NCI-H2029 treated with DMSO at 0.1 percent for 48 hours (cell line): Measurements from ENCODE around the gene SCARB2.

ENCODE experiments used
- DNase-seq: peaks from one replicate; lab custom pipeline; 2025; lab: John Stamatoyannopoulos, UW

SCARB2 gene

DNA sequence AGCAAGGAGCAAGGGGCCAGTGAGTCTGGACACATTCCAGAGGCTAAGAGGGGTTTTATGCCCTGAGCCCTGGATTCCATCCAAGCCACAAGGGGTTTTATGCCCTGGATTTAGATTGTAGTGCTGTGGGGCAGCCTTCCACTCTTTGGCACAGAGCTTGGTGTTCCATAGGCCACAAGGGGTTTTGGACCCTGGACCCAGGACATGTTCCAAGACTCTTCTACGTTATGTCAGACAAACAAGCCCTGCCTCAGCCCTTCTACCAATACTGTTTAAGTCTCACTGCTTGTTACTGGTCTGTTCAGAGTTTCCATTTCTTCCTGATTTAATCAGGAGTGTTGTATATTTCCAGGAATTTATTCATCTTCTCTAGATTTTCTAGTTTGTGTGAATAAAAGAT is 12.8 kb upstream of the SCARB2 start:
- no peak for DNase-seq

DNA sequence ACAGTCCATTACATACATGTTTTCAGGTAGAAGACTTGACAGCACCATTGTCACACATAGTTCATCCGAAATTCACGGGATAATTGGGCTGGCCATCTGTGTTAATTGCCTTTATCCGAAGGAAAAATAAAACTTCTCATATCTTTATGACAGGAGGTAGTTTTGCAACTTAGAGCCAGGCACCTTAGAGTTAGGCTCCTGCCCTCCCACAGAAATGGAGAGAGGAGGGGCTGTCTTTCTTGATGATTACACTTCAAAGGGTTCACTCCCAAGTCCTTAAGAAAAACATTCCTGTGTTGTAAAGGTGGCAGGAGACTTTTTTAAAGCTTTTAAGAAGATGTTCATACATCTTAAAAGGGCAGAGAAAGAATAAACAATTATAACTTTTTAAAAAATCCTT is 10.5 kb upstream of the SCARB2 start:
- DNase-seq = no peak

DNA sequence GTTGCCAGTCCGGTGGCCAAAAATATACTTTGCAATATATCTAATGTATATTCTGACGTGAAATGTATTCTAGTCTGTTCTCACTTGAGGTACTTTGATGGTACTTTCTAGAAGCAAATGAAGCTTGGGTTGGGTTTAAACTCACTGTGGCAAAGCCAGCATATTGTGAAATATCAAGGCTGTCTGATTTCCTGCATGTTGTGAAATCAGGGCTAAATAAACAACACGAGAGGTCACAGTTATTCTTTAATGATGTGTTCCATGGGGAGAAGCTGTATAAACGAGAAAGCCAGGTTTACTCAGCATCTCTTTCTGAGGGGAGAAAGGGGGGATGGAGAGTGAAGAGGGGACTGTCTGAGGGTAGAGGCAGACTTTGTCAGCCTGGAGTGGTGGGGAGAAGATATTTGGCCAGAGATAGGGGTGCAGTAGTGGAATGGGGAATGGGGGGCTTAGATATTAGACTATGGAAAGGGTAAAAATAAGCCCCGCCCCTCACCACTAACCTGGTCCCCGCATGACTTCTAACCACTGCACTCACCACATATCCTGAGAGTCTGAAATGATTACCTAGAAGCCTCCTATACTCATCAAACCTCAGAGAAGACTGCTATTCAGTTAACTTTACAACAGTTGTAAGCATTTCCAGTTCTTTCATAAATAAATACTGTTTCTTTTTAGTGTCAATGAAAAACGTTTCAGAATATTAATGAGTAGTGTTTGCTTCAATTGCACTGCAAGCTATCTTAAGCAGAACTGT is 5.9 kb upstream of the SCARB2 start:
- DNase-seq = no peak

DNA sequence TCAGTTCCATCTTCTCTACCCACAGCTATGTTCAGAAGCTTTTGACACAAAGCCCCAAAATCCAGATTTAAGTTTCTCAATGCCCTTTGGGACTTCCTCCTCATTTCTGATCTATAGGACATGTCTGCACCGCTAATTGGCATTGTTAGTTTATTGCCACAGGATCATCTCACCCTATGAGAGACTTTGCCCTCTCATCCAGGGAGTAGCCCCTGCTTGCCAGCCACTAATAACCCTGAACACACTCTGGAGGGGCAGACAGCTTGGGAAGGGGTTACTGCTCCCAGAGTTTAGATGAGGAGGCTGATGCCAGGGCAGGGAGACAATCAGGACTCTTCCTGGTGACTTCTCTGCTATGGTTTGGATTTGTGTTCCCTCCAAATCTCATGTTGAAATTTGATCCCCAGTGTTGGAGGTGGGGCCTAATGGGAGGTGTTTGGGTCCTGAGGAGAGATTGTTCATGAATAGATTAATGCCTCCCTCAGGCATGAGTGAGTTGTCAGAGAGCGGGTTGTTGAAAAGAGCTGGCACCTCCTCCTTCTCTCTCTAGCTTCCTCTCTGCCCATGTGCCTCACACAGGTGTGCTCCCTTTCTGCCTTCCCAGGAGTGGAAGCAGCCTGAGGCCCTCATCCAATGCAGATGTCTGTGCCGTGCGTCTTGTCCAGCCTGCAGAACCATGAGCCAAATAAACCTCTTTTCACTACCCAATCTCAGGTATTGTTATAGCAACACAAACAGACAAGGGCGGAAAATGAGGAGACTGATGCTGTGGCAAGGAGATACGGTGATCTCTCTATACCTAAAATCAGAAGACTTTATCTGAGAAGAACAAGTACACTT is 3.6 kb upstream of the SCARB2 start:
- DNase-seq = no peak

DNA sequence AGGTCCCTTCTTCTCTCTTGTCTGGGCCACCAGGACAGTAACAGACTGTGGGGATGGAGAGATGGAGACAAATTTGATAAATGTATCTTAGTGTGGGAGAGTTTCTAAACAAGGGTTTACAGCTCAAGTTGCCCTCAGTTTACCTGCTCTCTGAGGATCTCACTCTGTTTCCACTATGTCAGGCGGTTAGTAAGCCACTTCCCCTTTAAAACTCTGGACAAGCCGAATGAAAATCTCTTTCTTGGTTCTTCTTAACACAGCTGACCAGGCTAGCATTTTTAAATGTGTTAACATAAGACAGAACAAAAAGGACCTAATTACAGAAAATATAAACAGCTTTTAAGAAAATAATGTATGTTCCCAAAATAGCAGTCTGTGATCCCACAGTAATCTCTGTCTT is 2.9 kb upstream of the SCARB2 start:
- no peak for DNase-seq

DNA sequence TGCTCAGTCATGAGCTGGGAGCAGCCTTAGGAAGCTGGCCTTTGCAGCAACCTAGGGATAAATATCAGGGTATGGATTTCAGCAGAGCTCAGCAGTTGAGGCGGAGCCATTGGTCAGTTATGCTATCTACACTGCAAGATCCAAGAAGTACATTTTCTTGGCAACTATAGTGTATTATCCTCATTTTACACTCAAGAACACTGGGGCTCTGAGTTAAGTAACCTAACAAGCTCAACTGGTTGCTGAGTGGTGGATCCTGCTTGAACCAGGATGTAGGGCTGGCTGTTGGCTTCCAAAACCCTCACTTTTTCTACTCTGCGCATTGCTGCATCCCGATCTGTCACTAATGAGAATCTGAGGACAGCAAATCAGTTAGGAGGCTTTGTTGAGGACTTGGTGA is 1.5 kb upstream of the SCARB2 start:
- no peak for DNase-seq

DNA sequence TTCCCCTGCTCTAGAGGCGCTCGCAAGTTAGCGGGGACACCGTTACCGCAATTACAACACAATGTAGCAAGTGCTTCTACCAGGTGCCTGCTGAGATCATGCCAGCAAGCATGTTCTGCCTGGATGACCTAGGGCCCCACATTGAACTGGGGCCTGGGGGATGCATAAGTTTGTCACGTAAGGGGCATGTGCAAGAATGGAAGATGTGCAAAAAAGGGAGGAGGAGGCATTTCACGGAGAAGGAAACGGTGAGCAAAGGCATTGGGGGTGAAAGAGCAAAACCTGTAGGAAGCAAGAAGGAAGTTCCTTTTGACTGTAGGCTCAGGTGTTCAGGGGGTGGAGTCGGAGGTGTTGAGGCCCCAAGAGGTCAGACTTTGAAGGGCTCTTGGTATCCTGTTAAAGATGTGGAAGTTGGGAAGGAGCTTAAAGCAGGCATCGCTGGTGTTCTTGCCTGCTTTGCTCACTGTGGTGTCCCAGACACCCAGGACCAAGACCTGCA is 602 bp upstream of the SCARB2 start:
- DNase-seq = peak; percentile 52

DNA sequence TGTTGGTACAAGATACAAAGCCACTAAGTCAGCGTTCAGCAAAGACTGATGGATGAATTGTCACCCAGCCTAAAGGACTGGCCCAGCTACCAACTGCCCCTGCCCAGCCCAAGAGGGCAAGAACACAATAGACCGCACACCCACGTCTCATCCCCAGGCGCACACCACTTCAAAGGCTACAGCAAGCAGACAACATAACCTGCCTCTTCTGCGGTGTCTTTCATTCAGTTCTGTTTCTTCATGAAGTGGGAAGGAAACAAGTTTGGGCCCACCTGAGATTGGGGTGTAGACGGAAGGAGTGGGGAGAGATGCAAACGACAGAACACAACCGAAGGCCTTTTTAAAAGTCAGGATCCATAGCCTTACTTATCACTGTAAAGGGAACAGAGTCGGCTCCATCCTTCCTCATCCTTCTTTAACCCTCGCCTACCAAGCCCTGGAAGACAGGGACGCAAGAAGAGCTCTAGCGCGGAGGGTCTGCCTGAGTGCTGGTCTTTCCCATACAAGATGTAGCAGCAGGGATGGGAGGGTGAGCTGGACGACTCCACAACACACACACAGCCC is 691 bp downstream of the SCARB2 start:
- DNase-seq = no peak

DNA sequence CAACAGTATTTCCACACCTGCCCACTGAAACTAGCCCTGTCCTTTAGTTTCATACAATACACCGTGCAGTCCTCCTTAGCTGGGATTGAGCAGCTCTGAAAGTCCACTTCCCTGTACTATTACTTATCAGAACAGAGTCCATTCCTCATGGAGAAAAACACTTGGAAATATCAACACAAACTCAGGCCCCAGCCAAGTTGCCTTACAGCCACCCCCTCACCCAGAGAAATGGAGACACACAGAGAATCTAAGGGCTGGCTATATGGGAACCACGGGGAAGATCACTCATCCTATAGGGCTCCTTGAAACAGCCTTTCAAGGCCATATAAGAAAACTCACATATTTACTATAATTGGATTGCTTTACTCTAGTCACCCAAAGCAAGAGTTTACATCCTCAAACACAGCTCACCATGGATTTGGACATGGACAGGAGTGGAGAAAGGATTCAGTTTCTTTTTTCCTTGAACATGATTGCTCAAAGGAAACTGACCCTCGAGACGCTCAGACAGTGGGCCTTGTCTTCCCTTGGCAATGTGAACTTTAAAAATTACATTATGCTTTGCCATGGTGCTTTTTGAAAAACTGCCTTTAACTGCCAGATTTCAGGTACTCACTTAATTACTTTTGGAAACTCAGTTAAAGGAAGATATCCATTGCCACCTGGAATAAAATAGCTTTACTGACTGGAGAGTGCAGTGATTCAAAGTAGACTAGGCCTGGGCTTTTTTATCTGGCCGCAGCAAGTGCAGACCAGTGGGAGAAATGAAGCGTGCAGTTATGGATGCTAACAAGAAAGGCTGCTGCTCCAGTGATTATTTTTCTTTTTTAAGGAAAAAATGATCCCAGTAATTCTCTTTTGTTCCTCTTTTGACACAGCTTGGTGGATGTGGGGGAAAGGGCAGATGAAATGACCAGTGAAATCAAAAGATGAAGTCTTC is 1.6 kb downstream of the SCARB2 start:
- no peak for DNase-seq

DNA sequence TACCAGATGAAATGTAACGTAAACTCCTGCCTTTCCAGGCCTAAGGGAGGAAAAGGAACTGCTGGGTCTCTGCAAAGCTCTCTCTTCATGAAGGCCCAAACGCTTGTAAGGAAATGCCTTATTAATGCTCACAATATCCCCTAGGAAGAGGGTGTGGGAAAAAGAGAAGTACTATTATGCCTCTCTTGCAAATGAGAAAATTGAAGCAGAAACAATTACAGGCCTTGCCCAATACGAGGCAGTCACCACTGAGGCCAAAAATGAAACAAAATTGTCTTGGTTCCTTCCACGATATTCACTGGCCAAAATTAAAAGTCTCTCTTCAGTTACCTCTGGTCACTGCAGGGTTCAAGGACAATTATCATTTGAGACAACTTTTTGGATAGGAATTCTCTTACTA is 3.2 kb downstream of the SCARB2 start:
- no peak for DNase-seq

DNA sequence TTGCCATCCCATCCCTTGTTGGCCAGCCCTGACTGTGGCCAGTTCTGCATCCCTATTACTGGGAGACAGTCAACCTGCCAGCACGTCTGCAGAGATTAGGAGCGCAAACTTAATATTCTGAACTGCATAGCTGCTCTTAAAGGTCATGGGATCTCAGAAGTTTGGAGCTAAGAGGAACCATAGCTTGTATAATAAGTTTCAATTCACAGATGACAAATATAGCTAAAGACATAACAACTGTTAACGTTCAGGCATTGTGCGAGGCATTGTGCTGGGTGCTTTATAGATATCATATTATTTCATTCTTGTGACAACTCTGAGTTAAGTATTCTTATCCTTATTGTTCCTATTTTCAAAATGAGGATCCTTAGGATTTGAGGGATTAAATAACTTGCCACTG is 3.7 kb downstream of the SCARB2 start:
- DNase-seq = no peak

DNA sequence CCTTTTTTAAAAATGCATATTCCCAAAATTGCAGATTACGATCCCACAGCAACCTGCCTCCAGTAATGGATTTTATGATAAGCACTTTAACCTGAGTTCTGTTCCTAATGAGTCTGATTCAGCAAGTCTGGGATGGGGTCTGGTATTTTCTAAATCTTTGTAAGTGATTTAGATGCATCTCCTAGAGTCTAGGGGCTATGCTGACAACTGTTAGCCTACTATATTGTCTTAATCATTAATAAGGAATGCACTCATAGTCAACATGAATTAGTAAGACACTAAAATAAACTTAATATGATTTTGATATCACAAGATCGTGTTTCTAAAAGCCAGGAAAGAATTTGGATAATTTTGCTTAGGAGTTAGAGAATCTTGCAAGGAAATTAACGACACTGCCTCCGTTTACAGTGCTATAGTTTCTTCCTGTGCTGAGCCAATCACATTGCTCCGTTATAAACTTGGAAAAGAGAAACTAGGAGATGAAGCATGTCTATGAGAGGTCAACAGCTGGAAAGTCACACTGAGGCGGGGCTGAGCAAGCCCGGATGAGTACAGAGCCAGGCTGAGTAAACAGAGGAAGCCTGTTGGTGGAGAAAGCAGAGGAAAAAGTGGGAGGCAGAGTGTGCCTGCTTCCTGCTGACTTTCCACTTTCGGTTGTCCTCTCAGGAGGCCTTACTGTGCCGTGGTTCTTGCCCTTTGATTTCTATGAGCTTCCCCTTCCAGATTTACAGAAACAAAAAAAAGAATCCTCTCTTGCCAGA is 5.4 kb downstream of the SCARB2 start:
- DNase-seq = peak; percentile 66

DNA sequence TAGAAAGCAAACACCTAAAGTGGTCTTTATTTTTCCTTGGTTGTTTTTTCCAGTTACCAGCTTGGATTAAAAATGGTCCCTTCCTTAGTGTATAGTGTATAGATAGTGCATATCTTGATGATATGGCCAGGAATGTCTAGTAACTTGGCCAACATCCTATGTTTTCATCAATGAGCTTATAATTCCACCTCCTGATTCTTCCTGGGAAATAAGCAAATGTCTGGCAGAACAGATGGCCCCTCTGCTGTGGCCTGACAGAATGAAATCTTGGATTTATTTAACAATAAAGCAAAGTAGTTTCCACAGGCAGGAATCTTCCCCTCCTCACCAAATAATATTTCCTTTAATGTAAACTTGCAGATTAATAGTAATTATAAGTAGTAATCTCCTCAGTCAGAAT is 6.1 kb downstream of the SCARB2 start:
- DNase-seq = no peak

DNA sequence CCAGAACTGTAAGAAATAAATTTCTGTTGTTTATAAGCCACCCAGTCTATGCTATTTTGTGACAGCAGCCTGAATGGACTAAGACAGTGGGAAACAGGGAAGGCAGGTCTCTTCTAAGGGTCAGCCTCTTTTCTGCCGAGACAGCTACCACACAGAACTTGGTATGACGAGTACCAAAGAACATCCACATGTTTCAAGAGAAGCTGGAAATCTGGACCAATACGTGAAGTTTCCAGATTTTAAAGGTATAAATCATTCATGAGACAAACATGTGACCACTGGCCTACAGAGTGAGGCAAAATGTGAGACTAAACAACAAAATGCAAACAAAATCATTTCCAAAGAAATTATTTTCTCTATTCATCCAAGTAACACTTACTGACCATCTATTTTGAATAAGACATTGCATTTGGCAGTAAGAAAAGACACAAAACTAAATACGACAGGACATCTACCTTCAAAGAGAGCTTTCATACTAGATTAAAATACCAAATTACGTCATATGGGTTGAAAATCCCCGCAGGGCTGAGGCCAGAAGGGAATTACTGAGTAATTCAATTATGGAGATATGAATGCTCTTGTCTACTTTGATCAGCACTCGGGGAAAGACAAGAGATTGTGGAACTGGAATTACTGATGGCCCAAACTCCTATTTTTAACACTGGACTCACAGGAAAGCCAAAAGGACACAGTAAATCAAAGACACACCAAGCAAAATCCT is 7.2 kb downstream of the SCARB2 start:
- no peak for DNase-seq

DNA sequence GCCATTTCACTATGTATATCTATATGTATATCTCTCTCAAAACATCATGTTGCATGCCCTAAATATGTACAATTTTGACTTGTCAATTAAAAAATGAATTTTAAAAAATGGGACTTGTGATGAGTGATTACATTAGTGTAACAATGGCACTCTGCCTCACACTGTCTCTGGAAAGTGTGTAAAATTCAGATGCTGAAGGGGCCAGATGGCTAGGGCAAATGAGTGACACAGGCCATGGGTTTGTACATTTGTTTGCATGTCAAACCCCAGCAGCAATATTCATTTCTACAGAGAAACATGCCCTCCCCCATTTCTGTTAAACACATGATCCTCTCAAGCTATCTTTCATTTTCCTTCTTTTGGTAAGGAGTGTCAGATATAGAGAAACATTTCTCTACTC is 8.1 kb downstream of the SCARB2 start:
- no peak for DNase-seq

DNA sequence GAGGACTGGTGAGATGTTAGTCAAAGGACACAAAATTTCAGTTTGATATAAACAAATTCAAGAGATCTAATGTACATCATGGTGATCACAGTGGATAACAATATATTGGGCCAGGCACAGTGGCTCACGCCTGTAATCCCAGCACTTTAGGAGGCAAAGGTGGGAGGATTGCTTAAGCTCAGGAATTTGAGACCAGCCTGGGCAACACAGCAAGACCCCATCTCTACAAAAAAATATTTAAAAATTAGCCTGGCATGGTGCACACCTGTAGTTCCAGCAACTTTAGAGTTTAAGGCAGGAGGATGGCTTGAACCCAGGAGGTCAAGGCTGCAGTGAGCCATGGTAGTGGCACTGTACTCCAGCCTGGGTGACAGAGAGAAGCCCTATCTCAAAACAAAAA is 8.7 kb downstream of the SCARB2 start:
- no peak for DNase-seq

DNA sequence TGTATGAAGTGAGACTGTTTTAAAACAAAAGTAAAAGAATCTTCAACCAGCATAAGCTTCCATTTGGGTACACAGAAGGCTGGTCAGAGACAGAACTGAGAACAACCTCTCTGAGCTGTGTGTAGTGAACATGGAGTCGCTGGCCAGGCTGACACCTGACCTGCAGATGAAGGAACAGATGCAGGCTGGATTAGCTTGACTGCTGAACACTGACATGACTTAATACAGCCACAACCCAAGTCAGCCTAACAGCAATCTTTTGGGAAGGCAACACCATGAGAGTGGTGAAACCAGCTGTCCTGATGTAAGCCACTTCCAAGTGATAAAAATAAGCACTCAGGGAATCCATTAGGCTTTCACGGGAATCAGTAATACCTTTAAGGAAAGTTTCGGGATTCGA is 10.1 kb downstream of the SCARB2 start:
- DNase-seq = no peak

DNA sequence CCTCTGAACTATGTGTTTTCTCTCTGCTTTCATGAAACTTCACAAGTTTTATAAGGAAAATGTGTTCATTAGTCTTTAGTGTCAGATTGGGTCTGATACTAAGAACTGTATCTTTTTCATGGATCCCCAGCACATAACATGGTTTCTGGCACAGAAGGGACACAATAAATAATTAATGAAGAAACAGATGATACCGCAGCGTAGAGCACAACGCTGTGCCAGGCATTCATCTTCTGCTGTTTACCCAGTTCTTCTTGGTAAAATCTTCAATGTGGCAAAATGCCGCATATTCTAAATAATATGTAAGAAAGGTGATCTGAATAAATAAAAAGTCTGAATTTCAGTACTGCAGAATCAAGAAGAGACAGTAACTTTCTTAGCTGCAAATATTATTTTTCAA is 12.3 kb downstream of the SCARB2 start:
- no peak for DNase-seq

DNA sequence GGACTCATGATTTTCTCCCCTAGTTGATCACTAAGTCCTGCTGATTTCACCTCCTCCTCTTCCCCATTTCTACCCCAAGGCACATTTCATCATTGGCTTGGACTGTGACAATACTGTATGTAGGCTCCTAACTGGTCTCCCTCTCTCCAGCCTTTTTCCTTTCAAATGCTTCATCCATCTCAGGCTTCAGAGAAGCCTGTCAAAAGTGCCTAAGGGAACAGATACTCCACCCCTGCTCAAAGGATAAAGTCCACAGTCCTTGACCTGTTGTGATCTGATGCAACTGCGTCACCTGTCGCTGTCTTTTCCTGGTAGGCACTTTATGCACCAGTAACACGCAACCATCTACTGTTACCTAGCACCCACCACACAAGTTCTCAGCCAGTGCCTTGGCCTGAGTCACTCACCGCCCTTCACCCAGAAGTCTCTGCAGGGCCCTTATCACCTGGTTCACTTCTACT is 12.8 kb downstream of the SCARB2 start:
- peak; percentile 88 for DNase-seq

DNA sequence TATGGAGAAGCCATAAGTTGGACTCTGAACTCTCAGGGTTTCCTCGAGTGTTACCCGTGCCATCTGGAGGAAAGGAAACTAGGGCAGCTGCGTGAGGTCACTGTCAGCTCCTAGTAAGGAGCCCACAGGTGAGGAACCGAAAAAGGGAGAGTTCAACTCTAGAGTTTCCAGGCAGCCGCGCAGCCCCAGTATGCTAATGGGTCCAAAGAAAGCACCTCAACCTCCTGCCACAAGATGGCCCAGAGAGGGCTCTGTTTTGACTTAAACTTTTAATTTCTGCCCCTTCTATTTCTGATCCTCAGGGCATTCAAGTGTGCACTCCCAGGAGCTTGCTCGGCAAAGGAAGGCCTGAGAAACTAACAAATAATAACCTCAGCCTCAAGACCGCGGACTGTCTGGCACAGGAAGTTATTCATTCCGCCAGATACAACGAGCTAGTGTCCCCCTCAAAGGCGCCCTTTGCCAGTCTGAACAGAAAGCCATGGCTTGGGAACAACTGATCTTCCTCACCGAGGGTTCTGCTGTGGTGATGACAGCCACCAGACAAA is 13.9 kb downstream of the SCARB2 start:
- no peak for DNase-seq
